K562 (cell line): ENCODE results near the gene CUL9. TPM values are rescaled to one million over a fixed set of nuclear protein-coding genes. Genes with fewer than 3 reads are reported as not detected.

Source experiments
- ATF3 ChIP-seq, 2 experiments: fragments of 450-650 bp in 1 of 2; sonication (generic) in 1 of 2; formaldehyde crosslinking in 1 of 2; IDR thresholded peaks in 1 of 2; conservative IDR thresholded peaks in 1 of 2; 2 replicates each; pipeline versions ENCODE4 v1.6.1 to v1.8.1; 2016 to 2023; ENCODE audit warnings: mild to moderate bottlenecking in 2 of 2, moderate library complexity in 2 of 2, inconsistent platforms in 1 of 2, missing genetic modification reagents in 1 of 2
- BCOR ChIP-seq: fragments of 450-650 bp; IDR thresholded peaks from 2 replicates; pipeline ENCODE4 v1.6.1; 2016
- CREB3 ChIP-seq: fragments of 450-650 bp; conservative IDR thresholded peaks from 2 replicates; pipeline ENCODE4 v1.6.1; 2016; ENCODE audit warnings: missing genetic modification characterization, low read depth, mild to moderate bottlenecking, missing compliant biosample characterization, moderate library complexity
- FOS ChIP-seq: IDR thresholded peaks from 3 replicates; pipeline ENCODE4 v1.6.1; 2011; ENCODE audit not compliant: insufficient read length; ENCODE audit errors: extremely low read depth
- GTF2E2 ChIP-seq: fragments of 200-800 bp; sonication (Bioruptor generic); IDR thresholded peaks from 2 replicates; pipeline ENCODE4 v1.6.1; 2016; ENCODE audit warnings: missing genetic modification characterization, missing compliant biosample characterization
- HIVEP1 ChIP-seq: fragments of 250-450 bp; sonication (Bioruptor Pico); IDR thresholded peaks from 2 replicates; pipeline ENCODE4 v1.4.0; 2020; ENCODE audit warnings: mild to moderate bottlenecking
- SAP30 ChIP-seq: fragments of 200-600 bp; sonication (generic); IDR thresholded peaks from 2 replicates; pipeline ENCODE4 v1.6.1; 2012; ENCODE audit warnings: borderline replicate concordance, low read depth, mild to moderate bottlenecking, moderate library complexity, low read length, control low read depth, inconsistent platforms; ENCODE audit not compliant: insufficient read depth, poor library complexity, severe bottlenecking
- STAT5A ChIP-seq: IDR thresholded peaks from 2 replicates; pipeline ENCODE4 v1.6.1; 2012; ENCODE audit warnings: low read length, inconsistent platforms, borderline replicate concordance
- ZNF124 ChIP-seq: sonication (generic); formaldehyde crosslinking; IDR thresholded peaks from 2 replicates; pipeline ENCODE4 v1.8.1; 2022; ENCODE audit warnings: missing genetic modification reagents
- ZNF280B ChIP-seq: fragments of 250-450 bp; sonication (Bioruptor Pico); IDR thresholded peaks from 2 replicates; pipeline ENCODE4 v1.5.1; 2021; ENCODE audit warnings: mild to moderate bottlenecking
- polyA plus RNA-seq, 8 experiments: library from polyadenylated mRNA; depleted of rRNA in 4 of 8; stranded (reverse) in 5 of 8; unstranded in 3 of 8; fragments of >200 nt; fragmentation: Nextera tagmentation in 2 of 8; fragmentation: Illumina TruSeq in 1 of 8; extraction: Ambion mirVana in 2 of 8; extraction: Trizol in 1 of 8; gene quantifications; 2 replicates each; pipeline versions ENCODE4 v1.2.1 to v1.2.3, GENCODE V29; 2011 to 2014; ENCODE audit warnings: inconsistent platforms in 1 of 8, missing spikeins in 1 of 8
- total RNA-seq, 7 experiments: library from RNA; depleted of rRNA in 6 of 7; stranded (reverse); fragments of >200 nt in 6 of 7; fragmentation: Illumina TruSeq in 2 of 7; extraction: Trizol in 2 of 7; gene quantifications; 2 replicates each; pipeline versions ENCODE4 v1.2.1 to v1.2.3, GENCODE V29; 2011 to 2021; ENCODE audit warnings: low replicate concordance in 1 of 7

CUL9 gene
- total and polyA plus RNA-seq, 9 of the 15 experiments (the other 6 are each of a cell fraction or from before 2014, with no cell fraction given) = 0.50 to 20.7 (median 6.6) TPM

GRCh38 chr6:43181621-43181941 is 415 bp upstream of the CUL9 start (continued):
- TF ChIP-seq ZNF280B (CRISPR knock-in tag) = no peak
- TF ChIP-seq STAT5A = no peak
- peak; percentile 47 for TF ChIP-seq SAP30
- no peak for TF ChIP-seq FOS
- TF ChIP-seq ZNF124 (CRISPR knock-in tag) = no peak
- 0 out of 2 replicates have a peak, but pooled peaks have one; percentile 24 for TF ChIP-seq HIVEP1
- TF ChIP-seq BCOR = no peak
- TF ChIP-seq ATF3 (IDR thresholded peaks at IDR 0.05) = peak; percentile 34; the same call in 1 of the 2 replicates
- no peak for TF ChIP-seq ATF3 (CRISPR knock-in tag; conservative IDR thresholded peaks at IDR 0.05)
- 0 out of 2 replicates have a peak, but pooled peaks have one; percentile 16 for TF ChIP-seq CREB3 (tag)
- peak; percentile 18; the same call in 1 of the 2 replicates for TF ChIP-seq GTF2E2
